K562 (cell line): ENCODE measurements around the gene PRAMEF11.

ENCODE experiments used
- BHLHE40 ChIP-seq: IDR thresholded peaks from 2 replicates; pipeline ENCODE4 v1.6.1; 2011; ENCODE audit warnings: low read length, improper control_type of control experiment
- MAFG ChIP-seq: fragments of 450-650 bp; conservative IDR thresholded peaks from 2 replicates; pipeline ENCODE4 v1.6.1; 2016; ENCODE audit warnings: missing genetic modification characterization, missing compliant biosample characterization
- RNF219 ChIP-seq: fragments of 250-450 bp; sonication (Bioruptor Pico); IDR thresholded peaks from 2 replicates; pipeline ENCODE4 v1.5.0; 2022; ENCODE audit warnings: mild to moderate bottlenecking

GRCh38 chr1:12851779-12852178, 20.6 kb upstream of the PRAMEF11 start:
- TF ChIP-seq RNF219 (CRISPR knock-in tag) (no peak), MAFG (tag) (no peak), BHLHE40 (no peak)
